NCI-H748 (cell line): Measurements from ENCODE around the gene C17orf75.
"Not testable (repeated sequence)": the region's sequence is repeated elsewhere in the genome, so short reads cannot be mapped to it uniquely, and the experiment has no call there.

ENCODE experiments used
- DNase-seq: peaks from one replicate; lab custom pipeline; 2025; ENCODE audit not compliant: unreplicated experiment; lab: John Stamatoyannopoulos, UW

C17orf75 gene

DNA sequence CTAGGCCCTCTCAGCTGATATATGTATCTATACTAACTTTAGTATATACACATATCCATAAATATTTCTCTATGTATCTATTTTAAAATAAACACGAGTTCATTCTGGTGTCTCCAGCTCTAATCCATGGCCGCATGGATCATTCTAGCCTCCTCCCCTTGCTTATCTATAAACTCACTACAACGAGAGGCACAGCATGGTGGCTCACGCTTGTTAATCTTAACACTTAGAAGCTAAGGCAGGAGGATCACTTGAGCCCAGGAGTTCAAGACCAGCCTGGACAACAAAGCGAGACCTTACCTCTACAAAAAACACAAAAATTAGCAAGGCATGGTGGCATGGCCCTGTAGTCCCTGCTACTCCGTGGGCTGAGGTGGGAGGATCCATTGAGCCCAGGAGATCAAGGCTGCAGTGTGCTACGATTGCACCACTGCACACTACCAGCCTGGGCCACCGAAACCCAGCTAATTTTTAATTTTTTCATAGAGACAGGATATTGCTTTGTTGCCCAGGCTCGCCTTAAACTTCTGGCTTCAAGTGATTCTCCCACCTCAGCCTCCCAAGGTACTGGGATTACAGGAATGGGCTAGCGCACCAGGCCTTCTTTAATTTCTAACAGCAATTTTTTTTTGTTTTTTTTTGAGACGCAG, 4.1 kb upstream of the C17orf75 start:
- DNase-seq: no peak

DNA sequence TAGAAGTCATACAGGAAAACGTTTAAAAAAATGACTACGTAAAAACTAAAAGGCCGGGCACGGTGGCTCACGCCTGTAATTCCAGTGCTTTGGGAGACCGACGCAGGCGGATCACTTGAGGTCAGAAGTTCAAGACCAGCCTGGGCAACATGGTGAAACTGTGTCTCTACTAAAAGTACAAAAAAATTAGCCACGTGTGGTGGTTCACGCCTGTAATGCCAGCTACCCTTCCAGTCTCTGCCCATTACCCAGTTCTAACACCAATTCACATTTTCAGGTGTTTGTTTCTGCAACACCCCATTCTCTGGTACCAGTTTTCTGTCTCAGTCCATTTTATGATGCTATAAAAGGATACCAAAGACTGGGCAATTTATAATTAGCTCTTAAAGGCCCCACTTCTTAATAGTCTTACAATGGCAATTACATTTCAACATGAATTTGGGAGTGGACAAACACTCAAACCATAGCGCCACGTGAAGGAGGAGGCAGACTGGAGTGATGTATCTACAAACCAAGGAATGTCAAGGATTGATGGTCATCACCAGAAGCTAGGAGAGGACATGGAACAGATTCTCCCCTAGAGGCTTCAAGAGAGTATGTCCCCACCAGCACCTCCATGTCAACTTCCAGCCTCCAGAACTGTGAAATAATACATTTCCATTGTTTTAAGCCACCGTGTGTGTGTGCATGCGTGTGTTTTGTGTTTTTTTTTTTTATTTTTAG, 791 bp upstream of the C17orf75 start:
- DNase-seq: no peak

DNA sequence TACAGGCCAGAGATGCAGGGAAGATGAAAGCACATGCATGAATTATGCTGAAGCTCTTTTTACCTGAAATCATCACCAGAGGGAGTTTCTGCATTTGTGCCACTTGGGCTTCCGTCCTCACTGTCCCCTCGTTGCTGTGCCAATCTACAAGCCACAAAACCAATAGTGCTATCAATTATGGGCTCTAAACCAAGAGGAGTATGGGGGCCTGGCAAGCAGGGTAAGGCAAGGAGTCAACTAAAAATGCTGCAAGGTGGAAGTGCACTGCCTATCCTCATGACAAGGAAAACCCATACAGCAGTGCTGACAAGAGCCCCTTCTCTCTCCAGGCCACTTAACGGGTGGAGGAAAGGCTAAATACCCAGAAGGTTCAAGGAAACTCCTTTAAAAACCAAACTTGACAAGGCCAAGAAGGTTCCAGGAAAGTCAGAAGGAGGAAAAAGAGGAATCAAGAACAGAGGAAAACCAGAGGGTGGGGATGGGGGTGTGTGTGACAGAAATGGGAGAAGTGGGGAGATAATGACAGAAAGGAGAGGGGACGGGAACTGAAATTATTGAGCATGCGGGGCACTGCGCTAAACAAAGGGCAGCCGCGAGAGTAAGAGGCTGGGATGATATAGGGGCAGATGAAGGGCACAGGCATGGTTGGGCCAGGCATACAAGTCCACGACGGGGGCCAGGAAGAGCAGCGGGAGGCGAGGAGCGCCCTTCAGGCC, 674 bp downstream of the C17orf75 start:
- peak; percentile 49 for DNase-seq

DNA sequence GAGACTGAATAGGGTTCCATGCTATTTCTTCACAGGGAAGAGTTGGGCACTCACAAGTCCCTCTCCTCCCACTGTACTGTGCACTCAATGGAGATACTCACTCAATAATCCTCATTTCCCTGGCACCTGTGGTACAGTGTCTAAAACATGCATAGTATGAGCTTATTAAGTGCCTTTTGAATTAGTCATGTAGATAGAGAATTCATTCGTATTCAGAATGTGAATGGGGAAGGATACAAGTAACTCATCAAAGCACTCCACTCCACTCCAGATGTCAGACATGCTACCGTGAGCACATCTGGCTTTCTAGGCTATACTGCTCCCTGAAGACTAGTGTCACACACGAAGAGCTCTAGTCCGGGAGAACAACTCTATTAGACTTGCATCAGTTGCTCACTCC, 6.3 kb downstream of the C17orf75 start:
- no peak for DNase-seq

DNA sequence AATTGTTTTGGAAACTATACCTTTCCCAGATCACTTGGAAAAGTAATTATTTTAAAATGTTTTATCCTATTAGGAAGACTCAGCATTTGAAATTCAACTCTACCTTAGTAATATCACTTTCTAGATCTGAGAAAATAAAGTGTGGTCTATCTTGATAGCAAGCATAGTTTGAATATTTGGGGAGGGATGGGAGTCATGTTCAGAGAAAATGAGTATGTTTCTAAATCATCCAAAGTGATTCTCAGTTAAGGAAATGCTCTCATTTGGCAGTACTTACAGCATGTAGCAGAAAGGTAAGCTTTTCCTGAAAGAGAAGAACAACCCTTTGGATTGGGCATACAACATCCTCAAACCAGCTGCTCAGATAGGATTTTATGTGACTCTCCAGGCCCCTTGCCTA, 6.9 kb downstream of the C17orf75 start:
- DNase-seq: no peak

DNA sequence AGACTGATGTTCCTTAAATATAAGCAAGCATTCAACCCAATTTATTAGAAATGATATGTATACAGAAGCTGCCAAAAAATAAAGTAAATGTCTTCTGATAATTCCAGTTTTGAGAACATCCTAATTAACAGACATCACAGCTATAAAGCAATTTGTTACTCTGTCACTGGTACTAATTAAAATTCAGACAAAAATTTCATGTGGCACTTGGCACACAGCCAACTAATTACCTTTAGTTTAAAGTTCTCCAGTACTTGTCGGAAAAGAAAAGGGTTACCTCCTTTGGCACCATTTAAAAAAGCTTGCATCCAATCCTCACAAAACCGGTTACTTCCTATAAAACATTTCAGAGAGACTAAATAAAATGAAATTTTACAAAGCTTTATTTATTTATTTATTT, 8.8 kb downstream of the C17orf75 start:
- DNase-seq: no peak

DNA sequence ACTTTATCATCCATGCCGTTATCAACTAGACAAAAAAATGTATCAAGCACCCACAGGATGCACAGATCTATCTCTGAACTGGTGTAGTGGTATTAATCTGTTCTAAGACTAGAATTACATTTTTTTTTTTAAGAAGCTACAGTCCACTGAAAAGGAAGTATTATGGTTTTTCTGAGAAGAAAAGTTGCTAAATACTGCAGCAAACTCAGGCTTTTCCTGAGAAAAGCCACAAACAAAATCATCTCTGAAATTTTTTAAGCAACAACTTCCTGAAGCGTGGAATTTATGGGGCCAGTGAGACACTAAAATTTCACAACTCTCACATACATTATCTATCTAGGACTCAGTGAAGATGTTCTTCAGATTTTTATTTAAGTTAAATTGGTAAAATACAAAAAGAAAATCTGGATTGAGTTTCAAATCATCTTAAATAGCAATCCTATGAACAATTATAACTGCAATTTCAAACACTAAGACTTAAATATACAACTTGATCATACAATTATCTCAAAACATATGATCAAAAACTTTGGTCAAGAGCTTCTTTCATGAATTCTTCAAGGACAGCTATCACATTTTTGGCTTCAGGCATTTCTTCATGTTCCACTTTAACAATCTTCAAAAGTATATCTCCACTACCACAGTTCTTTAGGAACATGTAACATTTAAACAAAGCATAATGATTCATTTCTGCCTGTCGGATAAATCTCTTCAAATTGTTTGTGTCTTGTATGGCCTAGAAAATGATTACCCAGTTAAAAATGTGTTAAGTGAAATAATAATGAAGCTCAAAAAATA, 10.5 kb downstream of the C17orf75 start:
- DNase-seq: no peak

DNA sequence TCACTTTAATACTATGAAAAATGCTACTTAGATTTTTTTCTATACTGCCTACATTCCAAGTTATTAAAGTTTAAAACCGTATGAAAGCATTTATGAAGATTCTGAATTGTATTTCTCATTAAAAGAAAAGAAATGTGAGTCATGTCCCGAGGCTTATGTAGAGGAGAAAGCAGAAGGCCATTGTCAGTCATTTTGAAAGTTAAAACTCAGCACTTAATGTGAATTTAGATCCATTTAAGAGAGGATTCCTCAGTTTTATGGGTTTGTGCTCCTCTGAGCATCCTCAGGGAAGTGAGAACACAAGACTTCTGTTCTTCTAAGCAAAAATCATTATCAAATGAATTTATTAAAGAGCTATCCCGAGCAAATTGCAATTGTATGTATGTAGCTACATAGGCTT, 11.8 kb downstream of the C17orf75 start:
- no peak for DNase-seq

DNA sequence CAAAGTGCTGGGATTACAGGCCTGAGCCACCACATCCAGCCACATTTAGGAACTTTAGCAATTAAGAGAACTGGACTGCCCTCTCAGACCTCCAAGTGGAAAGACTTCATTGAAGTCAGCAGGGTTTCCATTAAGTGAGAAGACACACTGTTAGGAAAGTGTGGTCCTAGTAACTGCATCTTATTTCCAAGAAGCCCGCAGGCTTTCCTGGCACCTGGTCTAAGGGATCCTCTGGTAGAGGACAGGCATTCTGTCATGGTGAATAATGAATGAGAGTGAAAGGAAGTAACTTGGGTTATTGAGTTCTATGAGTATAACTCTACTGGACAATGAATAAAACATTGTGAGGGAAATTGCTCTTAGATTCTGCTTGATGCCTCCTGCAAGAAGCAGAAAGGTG, 14.1 kb downstream of the C17orf75 start:
- DNase-seq: no peak

DNA sequence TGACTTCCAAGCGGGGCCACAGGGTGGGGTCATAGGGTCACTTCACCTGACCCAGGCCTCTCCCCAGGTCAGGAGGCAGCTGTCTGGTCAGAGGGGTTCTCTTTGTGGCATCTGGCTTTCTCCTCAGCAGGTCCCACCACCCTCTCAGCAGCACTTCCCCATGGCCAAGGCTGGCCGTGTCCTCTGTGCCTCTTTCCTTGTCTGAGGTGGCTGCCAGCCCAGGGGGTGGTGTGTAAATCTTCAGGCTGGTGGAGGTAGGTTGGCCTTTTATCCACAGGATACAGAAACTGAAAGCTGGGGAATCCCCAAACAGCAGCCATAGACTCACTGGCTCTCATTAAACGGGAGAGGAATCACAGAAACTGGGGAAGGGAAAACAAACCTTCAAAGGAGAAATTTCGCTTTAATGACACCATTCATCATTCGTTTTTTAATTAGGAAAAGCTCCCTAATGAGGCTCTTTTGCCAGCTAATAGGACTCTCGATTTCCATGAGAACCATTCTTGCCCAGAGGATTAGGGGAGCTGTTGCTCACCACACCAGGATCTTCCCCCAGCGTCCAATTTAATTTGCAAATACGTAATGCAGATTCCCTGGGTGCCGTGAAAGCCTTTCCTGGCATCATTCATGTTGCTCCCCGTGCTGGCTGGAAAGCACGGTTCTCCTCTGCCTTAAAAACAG, 18.0 kb downstream of the C17orf75 start:
- DNase-seq: no peak

DNA sequence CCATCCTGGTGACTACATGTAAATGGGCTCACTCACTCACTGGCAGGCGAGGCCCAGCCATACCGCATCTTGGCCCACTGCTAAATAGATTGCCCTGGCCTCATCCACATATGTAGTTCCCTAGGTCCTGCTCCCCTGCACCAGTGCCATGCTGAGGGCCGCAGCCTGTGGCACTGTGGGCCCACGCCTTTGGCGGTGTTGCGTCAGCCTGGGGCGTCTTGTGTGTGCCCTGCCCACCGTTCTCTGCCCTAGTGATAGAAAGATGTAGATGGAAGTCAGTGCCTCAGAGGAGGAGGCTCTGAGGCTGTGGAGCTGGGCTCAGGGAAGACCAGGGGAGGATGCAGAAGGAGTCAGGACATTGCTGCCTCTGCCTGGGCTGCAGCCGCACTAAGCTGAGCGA, 18.9 kb downstream of the C17orf75 start:
- DNase-seq: no peak

DNA sequence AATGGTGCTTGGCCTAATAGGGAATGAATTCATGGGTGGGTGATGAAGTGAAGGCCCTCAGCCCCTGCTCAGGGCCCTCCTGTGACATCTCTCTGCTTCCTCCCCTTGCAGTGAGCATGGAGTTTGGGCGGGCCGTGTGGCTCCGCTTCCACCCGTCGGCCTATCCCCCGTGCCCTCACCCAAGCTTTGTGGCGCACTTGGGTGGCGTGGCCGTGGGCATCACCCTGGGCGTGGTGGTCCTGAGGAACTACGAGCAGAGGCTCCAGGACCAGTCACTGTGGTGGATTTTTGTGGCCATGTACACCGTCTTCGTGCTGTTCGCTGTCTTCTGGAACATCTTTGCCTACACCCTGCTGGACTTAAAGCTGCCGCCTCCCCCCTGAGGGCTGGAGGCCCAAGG, 21.1 kb downstream of the C17orf75 start:
- no peak for DNase-seq

DNA sequence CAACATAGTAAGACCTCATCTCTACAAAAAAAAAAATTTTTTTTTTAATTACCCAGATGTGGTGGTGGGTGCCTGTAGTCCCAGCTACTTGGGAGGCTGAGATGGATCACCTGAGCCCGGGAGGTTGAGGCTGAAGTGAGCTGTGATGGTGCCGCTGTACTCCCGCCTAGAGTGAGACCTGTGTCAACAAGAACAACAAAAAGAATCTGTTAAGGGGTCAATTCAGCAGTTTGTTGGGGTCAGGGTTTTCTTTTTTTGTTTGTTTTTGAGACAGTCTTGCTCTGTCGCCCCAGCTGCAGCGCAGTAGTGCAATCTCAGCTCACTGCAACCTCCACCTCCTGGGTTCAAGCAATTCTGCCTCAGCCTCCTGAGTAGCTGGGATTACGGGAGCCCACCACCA, 21.9 kb downstream of the C17orf75 start:
- not testable (repeated sequence) for DNase-seq

DNA sequence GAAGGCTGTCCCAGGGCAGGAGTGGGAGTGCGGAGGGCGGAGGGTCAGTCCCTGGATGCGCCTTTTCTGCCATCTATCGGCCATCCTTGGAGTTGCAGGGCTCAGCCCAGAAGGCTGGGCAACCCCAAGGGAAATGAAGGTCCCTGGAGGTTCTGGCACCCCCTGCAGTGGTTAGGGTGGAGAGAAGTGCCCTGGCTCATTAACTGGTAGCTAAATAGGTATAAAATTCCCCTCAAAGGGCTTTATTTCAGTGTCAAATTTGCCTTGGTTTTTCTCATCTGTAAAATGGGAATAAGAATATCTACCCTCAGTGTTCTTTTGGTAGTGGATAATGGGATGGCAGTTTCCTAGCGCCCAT, 22.4 kb downstream of the C17orf75 start:
- DNase-seq: peak; percentile 54

DNA sequence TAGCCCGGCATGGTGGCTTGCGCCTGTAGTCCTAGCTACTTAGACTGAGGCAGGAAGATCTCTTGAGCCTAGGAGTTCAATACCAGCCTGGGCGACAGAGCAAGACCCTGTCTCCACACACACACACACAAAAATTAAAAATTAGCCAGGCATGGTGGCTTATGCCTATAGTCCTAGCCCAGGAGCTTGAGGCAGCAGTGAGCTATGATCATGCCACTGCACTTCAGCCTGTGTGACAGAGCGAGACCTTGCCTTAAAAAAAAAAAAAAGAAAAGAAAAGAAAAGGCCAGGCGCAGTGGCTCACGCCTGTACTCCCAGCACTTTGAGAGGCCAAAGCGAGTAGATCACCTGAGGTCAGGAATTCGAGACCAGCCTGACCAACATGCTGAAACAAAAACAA, 23.9 kb downstream of the C17orf75 start:
- DNase-seq: no peak

DNA sequence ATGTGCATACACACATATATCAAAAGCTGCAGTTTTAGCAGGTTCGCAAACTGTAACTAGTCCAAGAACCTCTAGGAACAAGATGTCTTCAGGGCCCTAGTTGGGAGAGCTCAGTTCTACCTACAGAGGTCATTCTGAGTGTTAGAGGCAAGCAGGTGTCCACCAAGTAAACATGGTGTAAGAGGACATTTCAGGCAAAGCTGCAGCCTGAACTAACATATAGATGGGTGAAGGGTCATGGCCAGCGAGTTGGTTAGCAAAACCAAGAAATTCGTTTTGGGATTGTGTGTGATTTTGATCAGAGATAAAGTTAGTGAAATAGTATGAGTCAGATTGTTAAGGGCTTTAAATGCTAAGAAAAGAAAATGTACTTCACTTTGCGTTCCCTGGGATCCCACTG, 24.6 kb downstream of the C17orf75 start:
- no peak for DNase-seq

DNA sequence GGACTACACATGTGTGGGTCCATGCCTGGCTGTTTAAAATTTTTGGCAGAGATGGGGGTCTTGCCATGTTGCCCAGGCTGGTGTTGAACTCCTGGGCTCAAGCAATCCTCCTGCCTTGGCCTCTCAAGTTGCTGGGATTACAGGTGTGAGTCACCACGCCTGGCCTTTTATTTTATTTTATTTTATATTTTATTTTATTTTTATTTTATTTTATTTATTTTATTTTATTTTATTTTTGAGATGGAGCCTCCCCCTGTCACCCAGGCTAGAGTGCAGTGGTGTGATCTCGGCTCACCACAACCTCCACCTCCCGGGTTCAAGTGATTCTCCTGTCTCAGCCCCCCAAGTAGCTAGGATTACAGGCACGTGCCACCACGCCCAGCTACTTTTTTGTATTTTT, 25.3 kb downstream of the C17orf75 start:
- DNase-seq: not testable (repeated sequence)

DNA sequence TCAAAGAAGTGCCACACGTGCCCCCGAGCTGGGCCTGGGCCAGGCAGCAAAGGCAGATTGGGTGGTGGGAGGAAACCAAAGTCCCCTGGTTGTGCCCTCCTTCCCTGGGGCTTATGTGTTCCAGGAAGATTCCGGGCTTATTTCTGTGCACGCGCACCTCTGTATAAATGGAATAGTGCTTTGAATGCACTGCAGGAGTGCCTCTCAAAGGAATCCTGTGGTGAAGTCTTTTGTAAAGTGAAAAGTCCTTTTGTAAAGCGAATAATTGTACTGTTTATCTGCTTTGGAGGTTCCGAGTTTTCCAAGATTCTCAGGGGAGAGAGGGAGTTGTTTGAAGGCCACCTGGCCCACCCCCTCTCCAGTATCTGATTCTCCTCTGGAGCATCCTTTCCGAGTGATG, 26.8 kb downstream of the C17orf75 start:
- peak; percentile 32 for DNase-seq

DNA sequence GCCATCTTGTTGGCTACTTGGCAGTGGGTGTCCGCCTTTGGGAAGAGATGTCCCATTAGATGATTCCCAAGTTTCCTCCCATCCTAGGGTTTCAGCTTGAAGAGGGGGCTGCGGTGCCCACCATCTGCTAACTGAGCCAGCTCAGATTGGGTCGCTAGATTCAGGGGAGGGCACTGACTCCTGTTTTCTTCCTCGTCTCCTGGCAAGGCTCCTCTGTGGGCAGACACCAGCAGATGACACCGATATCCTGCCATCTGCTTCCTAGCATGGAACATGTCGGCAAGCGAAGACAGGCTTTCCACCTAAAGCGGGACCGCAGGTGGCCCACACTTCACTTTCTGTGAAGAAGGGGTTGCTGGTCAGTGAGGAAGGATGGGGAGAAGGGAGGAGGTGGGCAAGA, 27.3 kb downstream of the C17orf75 start:
- no peak for DNase-seq

DNA sequence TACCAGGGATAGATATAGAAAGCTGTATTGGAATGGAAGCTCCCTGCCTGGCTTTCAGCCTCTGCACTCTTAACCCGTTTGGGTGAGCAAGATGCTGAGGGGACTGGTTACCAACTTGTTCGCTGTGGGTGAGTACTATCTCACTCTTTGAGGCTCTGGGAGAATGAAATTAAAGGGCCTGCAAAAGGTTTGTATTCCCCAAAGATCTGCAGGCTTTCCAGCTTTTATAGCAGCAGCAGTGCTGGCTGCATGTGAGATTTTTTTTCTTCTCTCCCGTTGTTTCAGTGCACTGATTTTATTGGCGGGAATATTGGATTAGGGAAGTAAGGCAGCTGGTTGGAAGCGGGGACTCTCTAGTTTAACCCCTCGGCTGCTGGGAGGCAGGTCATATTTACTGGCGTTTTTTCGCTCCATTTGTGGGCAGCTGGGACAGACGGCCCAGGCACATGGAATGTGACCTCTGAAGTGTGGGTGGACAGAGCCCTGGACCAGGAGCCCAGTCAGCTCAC, 30.9 kb downstream of the C17orf75 start:
- no peak for DNase-seq

DNA sequence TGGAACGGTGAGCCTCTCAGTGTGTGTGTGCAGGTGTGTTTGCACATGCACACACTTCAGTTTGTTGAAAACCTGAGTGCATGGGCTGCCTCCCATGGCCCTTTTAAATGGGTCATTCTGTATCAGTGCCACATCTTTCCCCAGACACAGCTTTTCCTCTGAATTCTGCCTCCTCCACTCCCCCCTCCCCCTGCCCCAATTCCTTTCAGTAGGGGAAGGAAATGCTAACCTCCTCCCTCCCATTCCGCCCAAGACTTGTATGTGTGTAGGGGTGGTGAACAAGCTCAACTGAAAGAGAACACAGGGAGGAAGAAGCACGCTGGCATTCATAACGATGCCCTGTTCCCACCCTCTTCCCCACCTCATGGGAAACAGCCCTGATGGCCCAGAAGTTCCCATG, 34.3 kb downstream of the C17orf75 start:
- peak; percentile 19 for DNase-seq
